ENCODE data around the gene PYHIN1. TPM values are rescaled to one million over a fixed set of nuclear protein-coding genes. Genes with fewer than 3 reads are reported as not detected.
A peak's percentile ranks its signal among the peaks of the same experiment; 100 is the strongest.

Gene PYHIN1
- total RNA-seq (10 to 100 TPM; 23.9 to 24.2 TPM), polyA plus RNA-seq (110 TPM)

GRCh38 chr1:158931055-158931737 is at the start of gene PYHIN1:
PYHIN1 (plus strand) TSS chr1:158931552; CDS start chr1:158936911, 5,359 bp downstream.
- Mint-ChIP-seq H3K27me3 (no peaks in the 10 kb centered on the region), H3K4me1 (peaks cover 47 to 70% (median 61%) of the 10 kb centered on the region in 3 donors), H3K4me3 (peak within 1 kb of the TSS; percentile 91 to 100 (median 99)), H3K36me3 (peaks cover 17 to 31% (median 21%) of the 10 kb centered on the region in 3 donors), H3K9me3 (peaks cover 0 to 13% (median 0%) of the 10 kb centered on the region in 5 donors), H3K27ac (peak within 1 kb of the TSS; percentile 66 to 99 (median 96))
- DNase-seq = peak in 4 of 5 donors; percentile 11 to 60 (median 36)
- ChIA-PET POLR2A (no interaction called here), CTCF (interaction anchor here (1.0 to 1.2 kb wide), 2 partner anchors 9 to 157 kb away, joined by 3 read pairs; no protein-coding TSS in a partner anchor)
- H3K36me3 ChIP-seq (ENCODE audit: insufficient read depth, low read length) = no peaks in the 10 kb centered on the region
- H3K27me3 ChIP-seq (ENCODE audit: insufficient read depth, low read length, poor library complexity, severe bottlenecking) = no peaks in the 10 kb centered on the region
- peaks cover 31% of the 10 kb centered on the region for H3K4me1 ChIP-seq (ENCODE audit: insufficient read depth, low read length)
- H3K9me3 ChIP-seq (ENCODE audit: low read length) = no peaks in the 10 kb centered on the region
- peak within 1 kb of the TSS; percentile 72 for H3K4me3 ChIP-seq (ENCODE audit: low read length)
- H3K27ac ChIP-seq (ENCODE audit: low read depth, low read length) = peak within 1 kb of the TSS; percentile 60

GRCh38 chr1:158893654-158894053 is 37.7 kb upstream of the PYHIN1 start:
- no peaks in the 10 kb centered on the region for H3K9me3 ChIP-seq (ENCODE audit: low read length)
- H3K4me3 ChIP-seq (ENCODE audit: low read length) = no peak overlapping the region
- no peaks in the 10 kb centered on the region for H3K27me3 ChIP-seq (ENCODE audit: insufficient read depth, low read length, poor library complexity, severe bottlenecking)
- peaks cover 8 to 14% (median 13%) of the 10 kb centered on the region in 5 donors for H3K9me3 Mint-ChIP-seq
- H3K36me3 Mint-ChIP-seq = peaks cover 0 to 17% (median 0%) of the 10 kb centered on the region in 3 donors
- H3K4me1 Mint-ChIP-seq = no peaks in the 10 kb centered on the region
- DNase-seq = no peak
- H3K27ac ChIP-seq (ENCODE audit: low read depth, low read length) = no peak overlapping the region
- H3K4me3 Mint-ChIP-seq = no peak overlapping the region
- POLR2A ChIA-PET = no interaction called here
- H3K27ac Mint-ChIP-seq = peak overlapping the region in 1 of 8 donors; percentile 8
- no peaks in the 10 kb centered on the region for H3K36me3 ChIP-seq (ENCODE audit: insufficient read depth, low read length)
- CTCF ChIA-PET = no interaction called here
- no peaks in the 10 kb centered on the region for H3K27me3 Mint-ChIP-seq
- H3K4me1 ChIP-seq (ENCODE audit: insufficient read depth, low read length) = no peaks in the 10 kb centered on the region

DNA sequence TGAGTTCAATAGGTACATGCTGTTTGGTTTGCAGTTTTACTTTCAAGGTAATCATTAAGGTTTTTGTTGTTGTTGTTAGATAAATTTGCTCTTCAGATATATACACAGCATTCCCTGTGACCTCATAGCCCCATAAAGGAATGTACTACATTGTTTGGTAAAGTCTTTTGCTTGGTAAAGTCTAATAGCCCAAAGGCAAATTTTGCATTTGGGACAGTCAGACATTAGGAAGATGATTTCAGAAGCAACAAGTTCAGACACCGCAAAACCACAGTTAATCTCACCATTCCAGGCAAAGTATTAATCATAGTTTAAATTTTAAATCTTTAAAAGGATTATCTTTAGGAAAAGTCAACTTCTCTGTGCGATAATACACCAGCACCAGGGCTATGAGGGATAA is 32.6 kb upstream of the PYHIN1 start:
- H3K27ac ChIP-seq (ENCODE audit: low read depth, low read length) = no peak overlapping the region
- peaks cover 0 to 18% (median 0%) of the 10 kb centered on the region in 3 donors for H3K36me3 Mint-ChIP-seq
- H3K4me1 ChIP-seq (ENCODE audit: insufficient read depth, low read length) = no peaks in the 10 kb centered on the region
- DNase-seq = no peak
- no peaks in the 10 kb centered on the region for H3K27me3 Mint-ChIP-seq
- no peak overlapping the region for H3K4me3 ChIP-seq (ENCODE audit: low read length)
- ChIA-PET CTCF (no interaction called here), POLR2A (no interaction called here)
- no peaks in the 10 kb centered on the region for H3K9me3 ChIP-seq (ENCODE audit: low read length)
- no peaks in the 10 kb centered on the region for H3K27me3 ChIP-seq (ENCODE audit: insufficient read depth, low read length, poor library complexity, severe bottlenecking)
- H3K27ac Mint-ChIP-seq = no peak overlapping the region
- H3K4me3 Mint-ChIP-seq = no peak overlapping the region
- H3K9me3 Mint-ChIP-seq = peaks cover 6 to 10% (median 10%) of the 10 kb centered on the region in 5 donors
- peaks cover 0 to 8% (median 0%) of the 10 kb centered on the region in 3 donors for H3K4me1 Mint-ChIP-seq
- no peaks in the 10 kb centered on the region for H3K36me3 ChIP-seq (ENCODE audit: insufficient read depth, low read length)

GRCh38 chr1:158901623-158902022 is 29.7 kb upstream of the PYHIN1 start:
- Mint-ChIP-seq H3K27ac (peak overlapping the region in 1 of 8 donors; percentile 18), H3K9me3 (peaks cover 0 to 3% (median 0%) of the 10 kb centered on the region in 5 donors), H3K4me1 (peaks cover 0 to 8% (median 0%) of the 10 kb centered on the region in 3 donors), H3K4me3 (no peak overlapping the region), H3K36me3 (peaks cover 0 to 13% (median 0%) of the 10 kb centered on the region in 3 donors), H3K27me3 (no peaks in the 10 kb centered on the region)
- ChIA-PET POLR2A (no interaction called here), CTCF (no interaction called here)
- Histone ChIP-seq H3K36me3 (ENCODE audit: insufficient read depth, low read length) (no peaks in the 10 kb centered on the region), H3K27me3 (ENCODE audit: insufficient read depth, low read length, poor library complexity, severe bottlenecking) (no peaks in the 10 kb centered on the region), H3K27ac (ENCODE audit: low read depth, low read length) (no peak overlapping the region), H3K9me3 (ENCODE audit: low read length) (no peaks in the 10 kb centered on the region), H3K4me3 (ENCODE audit: low read length) (no peak overlapping the region), H3K4me1 (ENCODE audit: insufficient read depth, low read length) (no peaks in the 10 kb centered on the region)
- DNase-seq = no peak

GRCh38 chr1:158916085-158916484 is 15.3 kb upstream of the PYHIN1 start:
- no peak for DNase-seq
- no peaks in the 10 kb centered on the region for H3K27me3 Mint-ChIP-seq
- Histone ChIP-seq H3K27me3 (ENCODE audit: insufficient read depth, low read length, poor library complexity, severe bottlenecking) (no peaks in the 10 kb centered on the region), H3K9me3 (ENCODE audit: low read length) (no peaks in the 10 kb centered on the region), H3K4me1 (ENCODE audit: insufficient read depth, low read length) (no peaks in the 10 kb centered on the region), H3K36me3 (ENCODE audit: insufficient read depth, low read length) (no peaks in the 10 kb centered on the region), H3K4me3 (ENCODE audit: low read length) (no peak overlapping the region), H3K27ac (ENCODE audit: low read depth, low read length) (no peak overlapping the region)
- peaks cover 10 to 44% (median 10%) of the 10 kb centered on the region in 3 donors for H3K36me3 Mint-ChIP-seq
- H3K4me3 Mint-ChIP-seq = no peak overlapping the region
- H3K27ac Mint-ChIP-seq = no peak overlapping the region
- ChIA-PET CTCF (no interaction called here), POLR2A (no interaction called here)
- peaks cover 29 to 39% (median 38%) of the 10 kb centered on the region in 5 donors for H3K9me3 Mint-ChIP-seq
- H3K4me1 Mint-ChIP-seq = peaks cover 0 to 2% (median 0%) of the 10 kb centered on the region in 3 donors

GRCh38 chr1:158924677-158925076 is 6.7 kb upstream of the PYHIN1 start:
- Histone ChIP-seq H3K4me1 (ENCODE audit: insufficient read depth, low read length) (peaks cover 17% of the 10 kb centered on the region), H3K4me3 (ENCODE audit: low read length) (no peak overlapping the region), H3K9me3 (ENCODE audit: low read length) (no peaks in the 10 kb centered on the region), H3K36me3 (ENCODE audit: insufficient read depth, low read length) (no peaks in the 10 kb centered on the region), H3K27ac (ENCODE audit: low read depth, low read length) (no peak overlapping the region), H3K27me3 (ENCODE audit: insufficient read depth, low read length, poor library complexity, severe bottlenecking) (no peaks in the 10 kb centered on the region)
- Mint-ChIP-seq H3K9me3 (peaks cover 12 to 36% (median 13%) of the 10 kb centered on the region in 5 donors), H3K27ac (peak overlapping the region; percentile 31 to 90 (median 70)), H3K27me3 (no peaks in the 10 kb centered on the region), H3K4me3 (peak overlapping the region; percentile 1 to 65 (median 36)), H3K36me3 (peaks cover 7 to 42% (median 13%) of the 10 kb centered on the region in 3 donors), H3K4me1 (peaks cover 41 to 46% (median 43%) of the 10 kb centered on the region in 3 donors)
- CTCF ChIA-PET = no interaction called here
- no peak for DNase-seq
- POLR2A ChIA-PET = no interaction called here

DNA sequence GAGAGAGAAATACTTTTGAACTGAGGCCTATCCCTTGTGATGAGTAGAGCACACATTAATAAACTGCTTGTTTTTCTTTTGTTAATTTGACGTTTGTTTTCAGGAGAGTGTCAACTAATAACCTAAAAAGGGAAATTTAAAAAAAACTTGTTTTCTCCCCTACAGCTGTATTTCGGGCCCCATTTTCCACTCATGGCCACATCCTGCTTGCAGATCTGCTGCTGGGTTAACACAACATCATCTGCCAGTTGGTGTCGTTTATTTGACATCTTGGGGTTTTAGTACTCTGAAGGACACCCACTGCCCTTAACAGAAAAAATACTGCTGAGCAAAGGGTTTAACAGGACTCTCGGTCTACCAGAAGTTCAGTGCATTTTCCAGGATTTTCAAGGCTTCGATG is 848 bp upstream of the PYHIN1 start:
- H3K36me3 ChIP-seq (ENCODE audit: insufficient read depth, low read length) = no peaks in the 10 kb centered on the region
- peak overlapping the region; percentile 53 for H3K4me3 ChIP-seq (ENCODE audit: low read length)
- H3K27ac ChIP-seq (ENCODE audit: low read depth, low read length) = peak overlapping the region; percentile 60
- Mint-ChIP-seq H3K27me3 (no peaks in the 10 kb centered on the region), H3K4me1 (peaks cover 48 to 69% (median 59%) of the 10 kb centered on the region in 3 donors), H3K4me3 (peak overlapping the region; percentile 91 to 100 (median 99)), H3K27ac (peak overlapping the region; percentile 66 to 99 (median 95)), H3K9me3 (peaks cover 0 to 14% (median 0%) of the 10 kb centered on the region in 5 donors), H3K36me3 (peaks cover 16 to 27% (median 21%) of the 10 kb centered on the region in 3 donors)
- no peaks in the 10 kb centered on the region for H3K27me3 ChIP-seq (ENCODE audit: insufficient read depth, low read length, poor library complexity, severe bottlenecking)
- ChIA-PET CTCF (interaction anchor here (1.0 to 1.2 kb wide), 2 partner anchors 8 to 158 kb away, joined by 3 read pairs; no protein-coding TSS in a partner anchor), POLR2A (interaction anchor here (1.6 kb wide), 1 partner anchor 78 kb away, joined by 4 read pairs; no protein-coding TSS in a partner anchor)
- peaks cover 29% of the 10 kb centered on the region for H3K4me1 ChIP-seq (ENCODE audit: insufficient read depth, low read length)
- DNase-seq = peak in 4 of 5 donors; percentile 27 to 84 (median 53)
- no peaks in the 10 kb centered on the region for H3K9me3 ChIP-seq (ENCODE audit: low read length)

DNA sequence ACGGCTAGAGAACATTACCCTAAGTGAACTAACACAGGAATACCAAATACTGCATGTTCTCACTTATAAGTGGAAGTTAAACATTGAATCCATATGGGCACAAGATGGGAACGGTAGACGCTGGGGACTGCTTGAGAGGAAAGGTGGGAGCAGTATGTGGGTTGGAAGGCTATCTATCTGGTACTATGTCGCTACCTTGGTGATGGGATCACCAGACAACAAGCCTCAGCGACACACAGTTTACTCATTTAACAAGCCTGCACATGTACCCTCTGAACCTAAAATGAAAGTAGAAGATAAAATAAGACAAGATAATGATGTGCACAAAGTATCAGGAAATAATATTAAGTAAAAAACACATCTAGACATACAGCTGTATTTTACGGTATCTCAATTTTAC is 819 bp downstream of the PYHIN1 start:
- no peak for DNase-seq
- CTCF ChIA-PET = interaction anchor here (1.0 kb wide), 1 partner anchor 66 kb away, joined by 3 read pairs; no protein-coding TSS in a partner anchor
- no peaks in the 10 kb centered on the region for H3K27me3 ChIP-seq (ENCODE audit: insufficient read depth, low read length, poor library complexity, severe bottlenecking)
- H3K36me3 ChIP-seq (ENCODE audit: insufficient read depth, low read length) = peaks cover 6% of the 10 kb centered on the region
- Mint-ChIP-seq H3K4me3 (peak overlapping the region; percentile 91 to 100 (median 99)), H3K9me3 (peaks cover 0 to 8% (median 0%) of the 10 kb centered on the region in 5 donors), H3K4me1 (peaks cover 44 to 70% (median 60%) of the 10 kb centered on the region in 3 donors), H3K27ac (peak overlapping the region; percentile 66 to 99 (median 96)), H3K36me3 (peaks cover 17 to 41% (median 19%) of the 10 kb centered on the region in 3 donors), H3K27me3 (no peaks in the 10 kb centered on the region)
- H3K4me1 ChIP-seq (ENCODE audit: insufficient read depth, low read length) = peaks cover 31% of the 10 kb centered on the region
- H3K4me3 ChIP-seq (ENCODE audit: low read length) = peak overlapping the region; percentile 72
- POLR2A ChIA-PET = no interaction called here
- no peaks in the 10 kb centered on the region for H3K9me3 ChIP-seq (ENCODE audit: low read length)
- H3K27ac ChIP-seq (ENCODE audit: low read depth, low read length) = peak overlapping the region; percentile 60
